HepG2 (cell line): Measurements from ENCODE around the gene UBR4. TPM values are rescaled to one million over a fixed set of nuclear protein-coding genes. Genes with fewer than 3 reads are reported as not detected.
A peak's percentile ranks its signal among the peaks of the same experiment; 100 is the strongest.

Experiments used
- DMAP1 ChIP-seq: IDR thresholded peaks from 2 replicates; pipeline ENCODE4 v1.6.1; 2016
- HMGXB3 ChIP-seq: sonication (generic); formaldehyde crosslinking; IDR thresholded peaks from 2 replicates; pipeline ENCODE4 v1.4.0; 2020; ENCODE audit warnings: missing genetic modification reagents, borderline replicate concordance
- HNF4G ChIP-seq, 2 experiments: sonication (generic) in 1 of 2; formaldehyde crosslinking in 1 of 2; IDR thresholded peaks; 2 replicates each; pipeline versions ENCODE4 v1.4.0 to v1.6.1; 2011 to 2020; ENCODE audit warnings: borderline replicate concordance in 2 of 2, low read depth in 2 of 2, mild to moderate bottlenecking in 2 of 2, low read length in 1 of 2, missing genetic modification reagents in 1 of 2, moderate library complexity in 1 of 2
- RBM39 ChIP-seq: fragments of 200-400 bp; formaldehyde crosslinking; IDR thresholded peaks from one replicate; pipeline ENCODE4 v1.6.1; 2018; ENCODE audit warnings: antibody characterized with exemption, mild to moderate bottlenecking, low read depth, low read length; ENCODE audit not compliant: poor library complexity, severe bottlenecking
- polyA plus RNA-seq, 8 experiments: library from polyadenylated mRNA; depleted of rRNA in 3 of 8; stranded (reverse) in 7 of 8; unstranded in 1 of 8; fragments of >200 nt; fragmentation: Illumina TruSeq in 4 of 8; extraction: Trizol in 4 of 8; gene quantifications; 2 replicates each; pipeline versions ENCODE4 v1.2.1 to v1.2.3, GENCODE V29; 2011 to 2016; ENCODE audit warnings: low read depth in 4 of 8, missing spikeins in 1 of 8, mixed read lengths in 1 of 8; ENCODE audit not compliant: insufficient read depth in 1 of 8
- total RNA-seq, 5 experiments: library from RNA; depleted of rRNA; stranded (reverse); fragments of >200 nt; fragmentation: Illumina TruSeq; extraction: Trizol; gene quantifications; 2 replicates each; pipeline ENCODE4 v1.2.3, GENCODE V29; 2016; ENCODE audit warnings: low read depth in 1 of 5
- TF ChIP-seq, protein P1 (sequence below): sonication (generic); formaldehyde crosslinking; IDR thresholded peaks from 2 replicates; pipeline ENCODE4 v1.4.0; 2020; ENCODE audit warnings: missing genetic modification reagents
- TF ChIP-seq, protein P2 (sequence below): sonication (generic); formaldehyde crosslinking; IDR thresholded peaks from 2 replicates; pipeline ENCODE4 v1.4.0; 2020; ENCODE audit warnings: missing genetic modification reagents; ENCODE audit errors: not compliant biosample characterization

Gene UBR4
- total and polyA plus RNA-seq, 2 of the 13 experiments (the other 11 are each of a cell fraction or from before 2014, with no cell fraction given) = 59.1 to 106 TPM

- TF ChIP-seq, protein P1, sequence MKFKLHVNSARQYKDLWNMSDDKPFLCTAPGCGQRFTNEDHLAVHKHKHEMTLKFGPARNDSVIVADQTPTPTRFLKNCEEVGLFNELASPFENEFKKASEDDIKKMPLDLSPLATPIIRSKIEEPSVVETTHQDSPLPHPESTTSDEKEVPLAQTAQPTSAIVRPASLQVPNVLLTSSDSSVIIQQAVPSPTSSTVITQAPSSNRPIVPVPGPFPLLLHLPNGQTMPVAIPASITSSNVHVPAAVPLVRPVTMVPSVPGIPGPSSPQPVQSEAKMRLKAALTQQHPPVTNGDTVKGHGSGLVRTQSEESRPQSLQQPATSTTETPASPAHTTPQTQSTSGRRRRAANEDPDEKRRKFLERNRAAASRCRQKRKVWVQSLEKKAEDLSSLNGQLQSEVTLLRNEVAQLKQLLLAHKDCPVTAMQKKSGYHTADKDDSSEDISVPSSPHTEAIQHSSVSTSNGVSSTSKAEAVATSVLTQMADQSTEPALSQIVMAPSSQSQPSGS (CRISPR knock-in tag) = 0 out of 2 replicates have a peak, but pooled peaks have one; percentile 34
- 0 out of 2 replicates have a peak, but pooled peaks have one; percentile 2 for TF ChIP-seq HMGXB3
- no peak for TF ChIP-seq HNF4G (IDR thresholded peaks at IDR 0.05; ENCODE audit: borderline replicate concordance, low read depth, low read length)
- TF ChIP-seq HNF4G (CRISPR knock-in tag; IDR thresholded peaks at IDR 0.05; ENCODE audit: borderline replicate concordance, low read depth) = no peak
- no peak for TF ChIP-seq DMAP1 (CRISPR knock-in tag)
- TF ChIP-seq, protein P2, sequence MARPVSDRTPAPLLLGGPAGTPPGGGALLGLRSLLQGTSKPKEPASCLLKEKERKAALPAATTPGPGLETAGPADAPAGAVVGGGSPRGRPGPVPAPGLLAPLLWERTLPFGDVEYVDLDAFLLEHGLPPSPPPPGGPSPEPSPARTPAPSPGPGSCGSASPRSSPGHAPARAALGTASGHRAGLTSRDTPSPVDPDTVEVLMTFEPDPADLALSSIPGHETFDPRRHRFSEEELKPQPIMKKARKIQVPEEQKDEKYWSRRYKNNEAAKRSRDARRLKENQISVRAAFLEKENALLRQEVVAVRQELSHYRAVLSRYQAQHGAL (CRISPR knock-in tag) = no peak
- TF ChIP-seq RBM39 = no peak
Measured at GRCh38 chr1:19087017-19087736, 122.9 kb downstream of the UBR4 start (continued).
